Mesendoderm (in vitro differentiated cells): Measurements from ENCODE around the gene CEP89.

Source experiments
- DNase-seq: peaks from one replicate; pipeline ENCODE4 v3.0.0; 2013
- H2AK5ac ChIP-seq: 2 replicates; pipeline ENCODE4 v1.6.1; 2013; ENCODE audit warnings: low read length, inconsistent platforms
- H2BK120ac ChIP-seq: 2 replicates; pipeline ENCODE4 v1.6.1; 2013; ENCODE audit warnings: low read depth, mild to moderate bottlenecking, low read length, moderate library complexity, mixed read lengths
- H2BK15ac ChIP-seq: replicated peaks from 2 replicates; pipeline ENCODE4 v1.6.1; 2013; ENCODE audit warnings: low read depth, mild to moderate bottlenecking, moderate library complexity
- H2BK5ac ChIP-seq: 2 replicates; pipeline ENCODE4 v1.6.1; 2013; ENCODE audit warnings: low read length, inconsistent platforms
- H3K18ac ChIP-seq: 2 replicates; pipeline ENCODE4 v1.6.1; 2013; ENCODE audit warnings: mild to moderate bottlenecking, low read length, mixed read lengths
- H3K23ac ChIP-seq: one replicate; pipeline ENCODE4 v1.6.1; 2013; ENCODE audit warnings: low read length
- H3K27ac ChIP-seq: 2 replicates; pipeline ENCODE4 v1.5.1; 2013; ENCODE audit warnings: low read depth, mild to moderate bottlenecking, inconsistent platforms, low read length, moderate library complexity
- H3K27me3 ChIP-seq: 2 replicates; pipeline ENCODE4 v1.6.1; 2013; ENCODE audit warnings: low read length, control low read depth, mild to moderate bottlenecking, inconsistent platforms; ENCODE audit not compliant: insufficient read depth, poor library complexity
- H3K36me3 ChIP-seq: 2 replicates; pipeline ENCODE4 v1.6.1; 2013; ENCODE audit warnings: low read length, inconsistent platforms; ENCODE audit not compliant: control insufficient read depth, insufficient read depth
- H3K4ac ChIP-seq: one replicate; pipeline ENCODE4 v1.6.1; 2013; ENCODE audit warnings: low read depth, mild to moderate bottlenecking, low read length, moderate library complexity
- H3K4me1 ChIP-seq: 2 replicates; pipeline ENCODE4 v1.6.1; 2013; ENCODE audit warnings: low read depth, low read length, inconsistent platforms; ENCODE audit not compliant: control insufficient read depth
- H3K4me2 ChIP-seq: 2 replicates; pipeline ENCODE4 v1.6.1; 2013; ENCODE audit warnings: low read length
- H3K4me3 ChIP-seq: 2 replicates; pipeline ENCODE4 v1.5.1; 2013; ENCODE audit warnings: mild to moderate bottlenecking, low read length
- H3K56ac ChIP-seq: one replicate; pipeline ENCODE4 v1.6.1; 2013; ENCODE audit warnings: low read length
- H3K79me1 ChIP-seq: 2 replicates; pipeline ENCODE4 v1.6.1; 2013; ENCODE audit warnings: low read length, inconsistent platforms
- H3K79me2 ChIP-seq: 2 replicates; pipeline ENCODE4 v1.6.1; 2013; ENCODE audit warnings: mild to moderate bottlenecking, low read length; ENCODE audit not compliant: control insufficient read depth, insufficient read depth
- H3K9ac ChIP-seq: 2 replicates; pipeline ENCODE4 v1.6.1; 2013; ENCODE audit warnings: low read length, inconsistent platforms
- H4K5ac ChIP-seq: one replicate; pipeline ENCODE4 v1.6.1; 2013; ENCODE audit warnings: low read length
- H4K8ac ChIP-seq: one replicate; pipeline ENCODE4 v1.6.1; 2013; ENCODE audit warnings: low read depth, mild to moderate bottlenecking, control low read depth, low read length, moderate library complexity
- WGBS: extraction: QIAGEN DNeasy Blood & Tissue Kit; methylation state at CpG from one replicate; pipeline ENCODE4 v1.1.7; 2013; ENCODE audit warnings: low lambda C conversion rate, missing lambda C conversion rate; ENCODE audit not compliant: insufficient coverage; ENCODE audit errors: extremely low coverage; 5-methylcytosine and 5-hydroxymethylcytosine counted together

Gene CEP89

GRCh38 chr19:32873247-32873959, 98.4 kb downstream of the CEP89 start:
- no peak for DNase-seq
- H2AK5ac ChIP-seq, result no peak overlapping the region

GRCh38 chr19:32872391-32872790, 99.4 kb downstream of the CEP89 start:
- Histone ChIP-seq H3K4me2 (no peak overlapping the region), H3K18ac (no peak overlapping the region), H3K79me2 (no peaks in the 10 kb centered on the region), H3K79me1 (no peaks in the 10 kb centered on the region), H4K8ac (no peak overlapping the region), H3K4me3 (no peak overlapping the region), H4K5ac (no peak overlapping the region), H2BK15ac (no peak overlapping the region), H3K4me1 (no peaks in the 10 kb centered on the region), H3K27me3 (no peaks in the 10 kb centered on the region), H3K56ac (no peak overlapping the region), H3K27ac (no peak overlapping the region), H3K23ac (no peak overlapping the region), H2BK5ac (no peak overlapping the region), H2BK120ac (no peak overlapping the region), H3K36me3 (no peaks in the 10 kb centered on the region), H3K4ac (no peak overlapping the region), H2AK5ac (no peak overlapping the region), H3K9ac (no peak overlapping the region)
- no peak for DNase-seq
- WGBS, result no CpG with 5 or more reads among the region's 3 CpGs

More at GRCh38 chr19:32873247-32873959, 98.4 kb downstream of the CEP89 start:
- Histone ChIP-seq H3K9ac (no peak overlapping the region), H2BK120ac (no peak overlapping the region), H3K27me3 (no peaks in the 10 kb centered on the region), H3K79me2 (no peaks in the 10 kb centered on the region), H2BK15ac (no peak overlapping the region), H2BK5ac (no peak overlapping the region), H3K4me3 (no peak overlapping the region), H4K5ac (no peak overlapping the region), H4K8ac (no peak overlapping the region), H3K18ac (no peak overlapping the region), H3K4ac (no peak overlapping the region), H3K79me1 (no peaks in the 10 kb centered on the region), H3K36me3 (no peaks in the 10 kb centered on the region), H3K27ac (no peak overlapping the region), H3K23ac (no peak overlapping the region), H3K4me1 (no peaks in the 10 kb centered on the region), H3K56ac (no peak overlapping the region), H3K4me2 (no peak overlapping the region)
- no CpG with 5 or more reads among the region's 18 CpGs for WGBS

GRCh38 chr19:32870981-32871451, 100.7 kb downstream of the CEP89 start:
- no peak overlapping the region for H2BK15ac ChIP-seq
- WGBS, result no CpG with 5 or more reads among the region's 12 CpGs
- DNase-seq, result no peak

GRCh38 chr19:32869966-32870573, 101.7 kb downstream of the CEP89 start:
- H3K79me1 ChIP-seq, result no peaks in the 10 kb centered on the region
- no peak overlapping the region for H3K9ac ChIP-seq
- H3K36me3 ChIP-seq, result no peaks in the 10 kb centered on the region
- no peaks in the 10 kb centered on the region for H3K79me2 ChIP-seq
- H2AK5ac ChIP-seq, result no peak overlapping the region
- no peak overlapping the region for H3K27ac ChIP-seq
- H2BK5ac ChIP-seq, result no peak overlapping the region
- no peak overlapping the region for H3K4ac ChIP-seq
- no CpG with 5 or more reads among the region's 18 CpGs for WGBS
- H3K56ac ChIP-seq, result peak overlapping the region; percentile 46
- no peak overlapping the region for H2BK120ac ChIP-seq
- H4K5ac ChIP-seq, result no peak overlapping the region
- H3K4me3 ChIP-seq, result no peak overlapping the region
- no peak overlapping the region for H3K18ac ChIP-seq
- H3K27me3 ChIP-seq, result no peaks in the 10 kb centered on the region
- no peak overlapping the region for H4K8ac ChIP-seq
- H2BK15ac ChIP-seq, result no peak overlapping the region
- no peak overlapping the region for H3K23ac ChIP-seq
- H3K4me2 ChIP-seq, result no peak overlapping the region
- no peaks in the 10 kb centered on the region for H3K4me1 ChIP-seq
- DNase-seq, result peak; percentile 55

More at GRCh38 chr19:32870981-32871451, 100.7 kb downstream of the CEP89 start:
- Histone ChIP-seq H3K27me3 (no peaks in the 10 kb centered on the region), H3K27ac (no peak overlapping the region), H3K79me1 (no peaks in the 10 kb centered on the region), H3K4me3 (no peak overlapping the region), H3K23ac (no peak overlapping the region), H3K4ac (no peak overlapping the region), H3K9ac (no peak overlapping the region), H4K5ac (no peak overlapping the region), H2BK120ac (no peak overlapping the region), H4K8ac (no peak overlapping the region), H3K79me2 (no peaks in the 10 kb centered on the region), H2AK5ac (no peak overlapping the region), H2BK5ac (no peak overlapping the region), H3K4me2 (no peak overlapping the region), H3K4me1 (no peaks in the 10 kb centered on the region), H3K36me3 (no peaks in the 10 kb centered on the region), H3K18ac (no peak overlapping the region), H3K56ac (no peak overlapping the region)

- H3K56ac ChIP-seq, result peak within 1 kb of the TSS; percentile 46
- no peak within 1 kb of the TSS for H3K18ac ChIP-seq
- H3K23ac ChIP-seq, result no peak within 1 kb of the TSS
- H3K27me3 ChIP-seq, result no peaks in the 10 kb centered on the region
- no peak within 1 kb of the TSS for H3K4me3 ChIP-seq
- no peak within 1 kb of the TSS for H3K27ac ChIP-seq
- H3K79me1 ChIP-seq, result no peaks in the 10 kb centered on the region
- DNase-seq, result no peak
- WGBS, result no CpG with 5 or more reads among the region's 14 CpGs
- H3K4me2 ChIP-seq, result no peak within 1 kb of the TSS
- no peak within 1 kb of the TSS for H4K5ac ChIP-seq
- H2BK120ac ChIP-seq, result no peak within 1 kb of the TSS
- no peak within 1 kb of the TSS for H2BK15ac ChIP-seq
- no peak within 1 kb of the TSS for H3K9ac ChIP-seq
- H2AK5ac ChIP-seq, result no peak within 1 kb of the TSS
- H3K4ac ChIP-seq, result no peak within 1 kb of the TSS
- no peaks in the 10 kb centered on the region for H3K4me1 ChIP-seq
- H3K36me3 ChIP-seq, result no peaks in the 10 kb centered on the region
- no peaks in the 10 kb centered on the region for H3K79me2 ChIP-seq
- no peak within 1 kb of the TSS for H4K8ac ChIP-seq
- no peak within 1 kb of the TSS for H2BK5ac ChIP-seq
Measured at GRCh38 chr19:32869369-32869965, 102.3 kb downstream of the CEP89 start, which contains the start of gene SLC7A9. TSS of gene SLC7A9 (minus strand) at chr19:32869767. CDS start at chr19:32868534, 1,233 bp downstream.
